Measurements from ENCODE around the gene COL4A6.

DNA sequence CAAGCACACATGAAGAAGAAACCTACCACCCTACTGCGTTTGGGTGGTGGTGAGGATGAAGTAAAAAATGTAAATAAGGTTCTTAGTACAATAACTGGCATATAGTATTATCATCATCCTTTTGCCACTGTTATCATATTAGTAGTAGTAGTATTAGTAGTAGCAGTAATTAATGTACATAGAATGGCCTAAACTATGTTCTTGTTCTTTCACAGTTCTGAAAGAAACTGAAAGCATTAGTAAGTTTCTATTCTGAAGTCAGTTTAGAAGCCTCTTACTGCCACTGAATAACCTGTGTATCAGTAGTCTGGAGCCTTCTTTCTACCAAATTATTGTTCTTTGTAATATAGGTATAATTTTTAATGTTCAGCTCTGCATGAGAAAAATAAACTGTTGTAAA, 21.0 kb downstream of the COL4A6 start:
- TF ChIP-seq, protein P1, sequence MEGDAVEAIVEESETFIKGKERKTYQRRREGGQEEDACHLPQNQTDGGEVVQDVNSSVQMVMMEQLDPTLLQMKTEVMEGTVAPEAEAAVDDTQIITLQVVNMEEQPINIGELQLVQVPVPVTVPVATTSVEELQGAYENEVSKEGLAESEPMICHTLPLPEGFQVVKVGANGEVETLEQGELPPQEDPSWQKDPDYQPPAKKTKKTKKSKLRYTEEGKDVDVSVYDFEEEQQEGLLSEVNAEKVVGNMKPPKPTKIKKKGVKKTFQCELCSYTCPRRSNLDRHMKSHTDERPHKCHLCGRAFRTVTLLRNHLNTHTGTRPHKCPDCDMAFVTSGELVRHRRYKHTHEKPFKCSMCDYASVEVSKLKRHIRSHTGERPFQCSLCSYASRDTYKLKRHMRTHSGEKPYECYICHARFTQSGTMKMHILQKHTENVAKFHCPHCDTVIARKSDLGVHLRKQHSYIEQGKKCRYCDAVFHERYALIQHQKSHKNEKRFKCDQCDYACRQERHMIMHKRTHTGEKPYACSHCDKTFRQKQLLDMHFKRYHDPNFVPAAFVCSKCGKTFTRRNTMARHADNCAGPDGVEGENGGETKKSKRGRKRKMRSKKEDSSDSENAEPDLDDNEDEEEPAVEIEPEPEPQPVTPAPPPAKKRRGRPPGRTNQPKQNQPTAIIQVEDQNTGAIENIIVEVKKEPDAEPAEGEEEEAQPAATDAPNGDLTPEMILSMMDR (IDR thresholded peaks at IDR 0.05), result no peak
- no peak for TF ChIP-seq EZH2 (IDR thresholded peaks at IDR 0.05)

Measured in neural progenitor cell (in vitro differentiated cells).